HG03342 (cell line): Measurements from ENCODE around the gene MIF4GD.
"Not testable (repeated sequence)": the region's sequence is repeated elsewhere in the genome, so short reads cannot be mapped to it uniquely, and the experiment has no call there.

Experiments
- ATAC-seq: cut with Tn5 transposase; IDR thresholded peaks from one replicate; pipeline ENCODE4 v1.9.1; 2021; ENCODE audit warnings: mild to moderate bottlenecking, moderate library complexity; ENCODE audit not compliant: unreplicated experiment

MIF4GD gene, protein sequence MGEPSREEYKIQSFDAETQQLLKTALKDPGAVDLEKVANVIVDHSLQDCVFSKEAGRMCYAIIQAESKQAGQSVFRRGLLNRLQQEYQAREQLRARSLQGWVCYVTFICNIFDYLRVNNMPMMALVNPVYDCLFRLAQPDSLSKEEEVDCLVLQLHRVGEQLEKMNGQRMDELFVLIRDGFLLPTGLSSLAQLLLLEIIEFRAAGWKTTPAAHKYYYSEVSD

GRCh38 chr17:75270966-75271232, at the start of gene MIF4GD:
MIF4GD (minus strand) TSS chr17:75271231; CDS start chr17:75270195, 1,036 bp downstream.
- ATAC-seq = no peak

DNA sequence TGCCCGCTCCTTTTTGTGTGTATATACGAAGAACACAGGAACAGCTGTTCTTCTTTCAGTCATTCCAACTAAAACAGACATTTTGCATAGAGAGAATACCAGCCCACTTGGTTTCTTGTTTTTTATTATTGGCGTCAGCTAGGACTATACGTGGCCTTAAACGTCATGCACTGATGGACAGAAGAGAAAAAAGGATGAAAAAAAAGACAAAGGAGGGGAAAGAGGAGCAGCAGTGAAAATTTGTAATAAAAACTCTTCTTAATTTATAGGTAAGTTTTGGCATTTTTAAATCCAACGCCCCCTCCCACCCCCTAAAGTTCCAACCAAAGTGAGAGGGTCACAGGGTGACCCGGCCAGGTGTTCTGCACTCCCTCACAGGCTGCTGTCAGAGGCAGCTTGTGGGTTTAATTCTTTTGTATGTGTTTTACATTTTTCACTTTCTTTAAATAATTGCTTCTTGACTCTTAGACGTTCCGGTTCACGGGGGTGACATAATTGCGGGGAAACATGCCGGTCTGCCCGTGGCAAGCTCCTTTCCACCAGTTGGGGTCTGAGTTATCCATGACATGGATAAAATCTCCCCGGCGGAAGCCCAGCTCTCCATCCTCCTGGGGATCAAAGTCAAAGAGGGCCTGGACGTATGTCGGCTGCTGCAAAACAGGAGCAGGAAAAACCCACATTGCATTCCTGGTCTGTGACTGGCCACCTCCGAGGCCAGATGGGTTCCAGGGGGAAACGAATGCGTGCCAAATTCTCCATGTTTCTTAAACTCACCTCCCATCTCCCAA, 49.1 kb upstream of the MIF4GD start:
- peak; percentile 41 for ATAC-seq

DNA sequence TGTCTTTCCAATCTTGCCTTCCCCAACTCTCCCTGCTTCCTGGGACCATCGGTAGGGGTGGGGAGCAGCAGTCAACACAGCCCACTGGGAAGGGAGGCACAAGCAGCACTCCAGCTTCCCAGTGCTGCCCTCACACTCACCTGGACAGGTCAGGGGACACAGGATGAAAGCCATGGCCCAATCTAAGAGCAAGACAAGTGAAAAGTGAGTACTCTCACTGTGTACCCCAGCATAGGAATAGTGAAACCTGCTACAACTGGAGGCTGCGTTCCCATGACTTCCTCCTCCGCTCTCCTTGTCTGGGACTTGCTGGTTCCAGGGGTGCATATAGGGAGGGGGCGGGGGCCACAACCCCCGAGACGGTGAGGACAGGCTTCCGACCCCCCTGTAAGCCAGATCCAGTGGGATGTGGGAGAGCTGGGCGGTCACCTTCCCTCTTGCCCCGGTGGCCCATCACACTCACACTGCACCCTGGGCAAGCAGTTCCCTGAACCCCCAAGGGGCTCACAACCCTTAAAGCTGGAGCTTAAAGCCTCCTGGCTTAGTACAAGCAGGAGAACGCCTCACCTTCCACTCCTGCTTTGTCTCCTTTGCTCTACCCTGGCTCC, 47.7 kb upstream of the MIF4GD start:
- no peak for ATAC-seq

- ATAC-seq = no peak
These were observed 47.2 kb upstream of the MIF4GD start for GRCh38 chr17:75318211-75318610.

GRCh38 chr17:75317671-75318070, 46.6 kb upstream of the MIF4GD start:
- ATAC-seq = no peak

- no peak for ATAC-seq
These were observed 45.2 kb upstream of the MIF4GD start for GRCh38 chr17:75316253-75316652.

DNA sequence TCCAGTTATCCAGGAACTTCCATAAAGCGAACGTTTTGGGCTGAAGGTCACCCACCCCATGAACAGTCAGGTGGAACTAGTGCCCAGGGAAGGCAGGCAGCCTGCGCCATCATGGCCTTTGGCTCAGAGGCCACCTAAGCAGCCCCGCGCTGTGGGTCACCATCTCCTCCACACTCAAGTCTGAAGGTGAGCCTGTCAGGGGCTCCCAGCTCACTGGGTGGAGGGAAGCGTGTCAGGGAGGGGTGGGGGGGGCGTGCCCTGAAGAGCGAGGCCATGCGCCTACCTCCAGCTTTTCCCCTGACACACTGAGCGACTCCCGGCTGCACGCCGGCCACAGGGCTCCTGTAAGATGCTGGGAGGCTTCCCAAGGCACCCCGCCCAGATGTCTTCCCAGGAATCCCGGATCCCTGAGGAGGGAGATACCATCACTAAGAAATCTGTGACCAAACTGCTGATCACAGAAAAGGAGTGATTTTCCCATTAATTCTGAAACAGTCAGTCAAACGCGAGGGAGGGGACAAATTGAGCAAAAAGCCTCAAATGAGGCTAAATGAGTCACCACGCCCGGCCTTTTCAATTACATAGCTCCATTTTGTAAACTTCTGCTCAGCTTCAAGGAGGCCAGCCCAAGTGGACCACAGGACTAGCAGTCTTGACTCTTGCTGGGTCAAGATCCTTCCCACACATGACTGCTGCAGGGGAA, 44.7 kb upstream of the MIF4GD start:
- ATAC-seq = no peak

- ATAC-seq = peak; percentile 38
These were observed 43.0 kb upstream of the MIF4GD start for GRCh38 chr17:75313941-75314551.

GRCh38 chr17:75308732-75309629, 38.0 kb upstream of the MIF4GD start:
- ATAC-seq = no peak

DNA sequence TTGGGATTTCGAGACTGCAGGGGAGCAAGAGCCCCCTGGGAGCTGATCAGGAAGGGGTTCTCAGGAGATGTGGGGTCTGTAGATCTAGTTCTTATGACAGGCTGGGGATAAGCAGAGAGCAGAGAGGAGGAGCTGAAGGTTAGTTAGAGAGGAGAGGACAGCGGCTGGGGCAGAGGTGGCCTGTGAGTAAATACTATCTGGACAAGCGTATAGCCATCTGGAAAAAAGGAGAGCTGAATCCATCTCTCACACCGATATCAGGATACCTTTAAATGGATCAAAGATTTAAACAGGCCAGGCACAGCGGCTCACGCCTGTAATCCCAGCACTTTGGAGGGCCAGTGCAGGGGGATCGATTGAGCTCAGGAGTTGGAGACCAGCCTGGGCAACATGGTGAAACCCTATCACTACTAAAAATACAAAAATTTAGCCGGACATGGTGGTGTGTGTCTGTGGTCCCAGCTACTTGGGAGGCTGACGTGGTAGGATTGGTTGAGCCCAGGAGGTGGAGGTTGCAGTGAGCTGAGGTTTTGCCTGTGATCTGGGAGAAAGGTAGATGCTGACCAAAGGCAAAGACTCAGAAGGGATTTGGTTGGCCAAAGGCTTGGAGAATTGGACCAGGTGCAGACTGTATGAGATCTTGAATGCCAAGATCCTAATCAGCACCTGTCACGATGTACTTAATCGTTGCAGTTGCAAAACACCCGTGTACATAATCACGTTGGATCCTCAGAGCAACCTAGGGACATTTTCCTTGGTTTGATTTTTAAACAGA, 37.1 kb upstream of the MIF4GD start:
- ATAC-seq = no peak

DNA sequence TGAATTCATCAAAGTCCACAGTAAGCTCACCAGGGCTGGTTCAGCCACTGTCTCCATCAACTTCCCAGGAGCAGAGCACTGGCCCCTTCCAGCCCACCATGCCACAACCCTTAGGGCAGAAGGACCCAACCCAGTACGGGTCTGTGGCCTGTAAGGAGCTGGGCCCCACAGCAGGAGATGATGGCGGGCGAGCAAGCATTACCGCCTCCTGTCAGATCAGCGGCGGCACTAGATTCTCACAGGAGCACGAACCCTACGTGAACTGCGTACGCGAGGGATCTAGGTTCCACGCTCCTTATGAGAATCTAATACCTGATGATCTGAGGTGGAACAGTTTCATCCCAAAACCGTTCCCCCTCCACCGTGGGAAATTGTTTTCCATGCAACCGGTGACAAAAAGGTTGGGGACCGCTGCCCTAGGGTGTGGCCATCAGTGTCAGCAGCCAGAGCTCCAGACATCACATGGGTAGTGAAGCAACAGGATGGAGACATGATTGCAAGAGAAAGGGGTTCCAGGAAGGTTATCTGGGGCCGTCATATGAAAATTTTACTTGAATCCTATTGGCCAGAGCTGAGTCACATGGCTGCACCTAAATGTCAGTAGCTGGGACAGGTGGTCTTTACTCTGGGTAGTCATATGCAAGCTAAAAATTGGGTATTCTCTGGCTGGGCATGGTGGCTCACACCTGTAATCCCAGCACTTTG, 30.6 kb upstream of the MIF4GD start:
- ATAC-seq = no peak

DNA sequence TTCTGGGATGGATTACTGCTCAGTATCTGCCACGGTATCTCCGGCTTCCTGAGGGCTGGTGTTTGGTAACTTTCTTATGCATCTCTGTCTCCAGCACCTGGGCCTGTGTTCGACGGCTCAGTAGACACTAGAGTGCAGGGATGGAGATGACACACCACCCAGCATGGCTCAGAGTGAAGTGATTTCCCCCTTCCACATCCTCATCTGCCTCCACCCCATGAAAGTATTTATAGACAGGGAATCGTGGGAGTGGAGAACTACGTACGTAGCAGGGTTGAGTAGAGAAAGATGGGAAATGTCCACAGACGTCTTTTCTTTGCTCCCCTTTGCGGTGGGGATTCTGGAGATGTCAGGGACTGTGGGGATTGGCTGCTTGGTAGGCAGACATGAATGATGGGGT, 30.0 kb upstream of the MIF4GD start:
- ATAC-seq = no peak

GRCh38 chr17:75300280-75300679, 29.2 kb upstream of the MIF4GD start:
- no peak for ATAC-seq

GRCh38 chr17:75295201-75296158, 24.4 kb upstream of the MIF4GD start:
- ATAC-seq = peak; percentile 64

GRCh38 chr17:75292810-75293448, 21.9 kb upstream of the MIF4GD start:
- ATAC-seq = not testable (repeated sequence)

DNA sequence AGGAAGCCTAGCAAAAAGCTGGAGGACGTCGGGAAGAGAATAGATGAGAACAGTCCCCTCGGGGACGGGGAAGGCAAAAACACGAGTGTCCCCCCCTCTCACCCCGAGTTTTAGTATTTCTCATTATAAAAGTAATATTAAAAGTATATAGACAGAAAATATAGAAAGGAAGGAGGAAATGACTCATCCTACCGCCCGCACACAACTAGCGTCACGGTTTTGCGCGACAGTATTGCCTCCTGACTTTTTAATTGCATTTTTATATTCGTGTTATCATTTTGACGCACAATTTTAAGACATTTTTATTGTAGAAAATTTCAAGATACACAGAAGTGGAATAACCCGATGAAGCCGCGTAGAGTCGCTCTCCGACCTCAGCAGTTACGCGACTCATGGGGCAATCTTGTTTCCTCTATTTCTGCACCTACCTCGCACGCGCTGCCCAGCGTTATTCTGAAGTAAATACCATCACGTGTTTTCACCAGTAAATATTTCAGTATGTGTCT, 18.9 kb upstream of the MIF4GD start:
- peak; percentile 4 for ATAC-seq
